ENCODE results near the gene TGIF2.

Gene TGIF2
- total RNA-seq, result 26.8 to 97.2 (median 61.3) reads per million in 9 experiments

- peak within 1 kb of the TSS; percentile 83 to 87 for H3K4me3 Mint-ChIP-seq
- no peaks in the 10 kb centered on the region for H3K27me3 Mint-ChIP-seq
- peaks cover 21% of the 10 kb centered on the region for H3K36me3 Mint-ChIP-seq (ENCODE audit: insufficient read depth)
- peak within 1 kb of the TSS; percentile 95 to 97 for H3K27ac Mint-ChIP-seq
- H3K4me1 Mint-ChIP-seq (ENCODE audit: low read depth in 2 of 2), result peaks cover 29% of the 10 kb centered on the region in 2 donors
- DNase-seq (peak; percentile 76 to 86 (median 84)), ATAC-seq (replicated peaks) (peak; percentile 72)
- no peaks in the 10 kb centered on the region for H3K9me3 Mint-ChIP-seq
These were observed at the start of gene TGIF2 for GRCh38 chr20:36573103-36573797. Gene TGIF2, plus strand, starts transcription at chr20:36573597. Its CDS starts 5,178 bp downstream, at chr20:36578775.

DNA sequence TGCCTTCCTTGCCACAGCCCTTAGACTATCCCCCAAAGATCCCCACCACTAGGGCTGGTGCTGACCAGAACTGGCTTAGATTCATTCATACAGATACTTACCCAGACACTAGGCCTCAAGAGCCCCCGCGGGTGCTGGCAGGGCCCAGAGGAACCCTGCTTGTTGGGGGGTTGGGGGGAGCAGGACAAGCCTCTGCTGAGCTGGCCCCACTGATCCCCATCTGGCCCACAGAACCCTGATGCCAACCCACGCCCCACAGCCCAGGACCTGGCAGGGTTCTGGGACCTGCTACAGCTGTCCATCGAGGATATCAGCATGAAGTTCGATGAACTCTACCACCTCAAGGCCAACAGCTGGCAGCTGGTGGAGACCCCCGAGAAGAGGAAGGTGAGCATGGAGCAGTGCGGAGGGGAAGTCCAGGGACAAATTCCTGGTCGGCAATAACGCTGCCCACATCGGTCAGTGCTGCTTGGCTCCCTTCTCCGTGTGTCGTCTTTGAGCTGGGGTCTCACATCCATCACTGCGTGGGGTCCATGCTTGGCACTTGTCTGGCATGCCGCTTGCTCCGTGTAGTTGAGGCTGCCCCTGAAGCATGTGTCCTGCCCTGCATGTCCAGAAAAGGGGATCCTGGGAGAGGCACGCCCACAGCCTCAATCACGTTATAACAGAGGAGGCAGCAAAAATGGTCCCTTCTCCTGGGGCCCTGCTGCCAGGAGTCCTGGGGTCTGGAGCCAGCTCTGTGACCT, 47.6 kb upstream of the TGIF2 start:
- Mint-ChIP-seq H3K9me3 (no peaks in the 10 kb centered on the region), H3K36me3 (ENCODE audit: insufficient read depth) (peaks cover 50% of the 10 kb centered on the region), H3K27me3 (no peaks in the 10 kb centered on the region), H3K4me1 (ENCODE audit: low read depth in 2 of 2) (peaks cover 0 to 2% of the 10 kb centered on the region in 2 donors), H3K27ac (peak overlapping the region in 1 of 2 donors; percentile 59), H3K4me3 (no peak overlapping the region)
- ATAC-seq (replicated peaks) (no peak), DNase-seq (no peak)

- Mint-ChIP-seq H3K9me3 (no peaks in the 10 kb centered on the region), H3K4me1 (ENCODE audit: low read depth in 2 of 2) (peaks cover 0 to 2% of the 10 kb centered on the region in 2 donors), H3K4me3 (no peak overlapping the region), H3K36me3 (ENCODE audit: insufficient read depth) (peaks cover 50% of the 10 kb centered on the region), H3K27ac (peak overlapping the region in 1 of 2 donors; percentile 59), H3K27me3 (no peaks in the 10 kb centered on the region)
- ATAC-seq (replicated peaks), result no peak
- DNase-seq, result no peak
These were observed 46.8 kb upstream of the TGIF2 start for GRCh38 chr20:36526521-36527011.

DNA sequence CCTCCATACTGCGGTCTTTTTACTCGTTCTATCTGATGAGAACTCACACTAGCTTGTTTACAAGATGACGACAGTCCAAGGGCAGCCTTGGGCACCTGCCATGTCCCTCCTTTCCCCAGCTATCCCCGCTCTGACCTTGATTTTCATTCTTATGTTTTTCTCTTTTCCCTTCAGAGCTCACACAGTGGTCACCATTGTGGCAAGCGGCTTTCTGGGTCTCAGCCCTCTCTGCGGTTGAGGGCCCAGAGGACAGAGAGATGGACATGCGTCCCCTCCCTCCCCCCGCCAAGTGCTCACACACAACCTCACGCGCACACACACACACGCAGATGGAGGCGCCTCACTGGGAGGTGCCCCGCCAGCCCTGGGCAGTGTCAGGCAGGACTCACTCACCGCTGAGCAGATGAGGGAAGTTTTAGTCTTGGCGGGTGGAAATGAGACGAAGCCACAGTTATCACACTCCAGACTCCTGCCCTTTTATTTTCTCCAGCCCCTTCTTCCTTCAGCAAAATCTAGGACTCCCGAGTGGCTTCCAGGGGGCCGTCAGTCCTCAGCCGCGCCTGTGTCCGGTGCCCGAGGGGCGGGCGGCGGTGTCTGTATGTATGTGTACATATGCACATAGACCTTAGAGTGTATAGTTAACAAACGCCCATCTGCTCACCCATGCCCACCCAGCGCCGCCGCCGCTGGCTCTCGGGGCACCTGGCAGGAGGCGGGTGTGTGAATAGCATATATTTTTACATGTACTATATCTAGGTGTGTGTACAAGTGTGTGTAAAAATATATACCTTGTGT, 45.9 kb upstream of the TGIF2 start:
- H3K36me3 Mint-ChIP-seq (ENCODE audit: insufficient read depth), result peaks cover 45% of the 10 kb centered on the region
- H3K4me1 Mint-ChIP-seq (ENCODE audit: low read depth in 2 of 2), result no peaks in the 10 kb centered on the region
- no peaks in the 10 kb centered on the region for H3K27me3 Mint-ChIP-seq
- no peak for ATAC-seq (replicated peaks)
- H3K9me3 Mint-ChIP-seq, result no peaks in the 10 kb centered on the region
- no peak overlapping the region for H3K27ac Mint-ChIP-seq
- H3K4me3 Mint-ChIP-seq, result no peak overlapping the region
- DNase-seq, result no peak

DNA sequence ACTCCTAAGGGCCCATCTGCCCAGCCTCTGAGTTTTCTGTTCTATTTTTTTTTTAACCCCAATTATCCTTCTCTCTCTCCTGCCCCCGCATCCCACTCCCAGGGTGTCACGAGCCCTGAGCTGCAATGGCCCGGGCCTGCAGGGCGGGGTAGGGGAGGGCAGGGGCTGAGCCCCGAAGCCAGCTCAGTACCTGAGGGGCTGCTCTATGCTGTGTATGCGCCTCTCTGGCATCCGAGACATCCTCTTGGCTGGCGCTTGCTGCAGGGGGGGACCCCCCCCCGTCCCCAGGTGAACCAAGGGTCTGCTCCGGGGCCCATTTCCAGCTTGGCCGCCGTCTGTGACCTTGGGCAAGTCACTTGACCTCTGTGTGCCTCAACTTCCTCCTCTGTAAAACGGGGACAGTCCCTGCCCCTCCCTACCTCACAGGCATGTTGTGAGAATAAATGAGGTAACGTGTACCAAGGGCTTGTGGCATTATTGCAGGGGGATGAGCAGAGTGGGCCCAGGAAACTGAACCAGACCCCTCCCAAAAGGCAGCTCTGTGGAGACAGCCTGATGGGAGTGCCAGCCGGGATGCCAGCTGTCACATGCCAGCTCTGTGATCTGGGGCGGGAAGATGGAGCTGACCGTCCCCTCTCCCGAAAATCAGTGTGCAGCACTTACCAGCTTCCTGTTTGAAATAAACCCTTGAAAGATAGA, 45.1 kb upstream of the TGIF2 start:
- peaks cover 44% of the 10 kb centered on the region for H3K36me3 Mint-ChIP-seq (ENCODE audit: insufficient read depth)
- no peaks in the 10 kb centered on the region for H3K9me3 Mint-ChIP-seq
- DNase-seq (no peak), ATAC-seq (replicated peaks) (no peak)
- H3K27me3 Mint-ChIP-seq, result no peaks in the 10 kb centered on the region
- H3K4me1 Mint-ChIP-seq (ENCODE audit: low read depth in 2 of 2), result no peaks in the 10 kb centered on the region
- no peak overlapping the region for H3K4me3 Mint-ChIP-seq
- H3K27ac Mint-ChIP-seq, result no peak overlapping the region

GRCh38 chr20:36528875-36529417, 44.5 kb upstream of the TGIF2 start:
- H3K27me3 Mint-ChIP-seq, result no peaks in the 10 kb centered on the region
- H3K9me3 Mint-ChIP-seq, result no peaks in the 10 kb centered on the region
- H3K27ac Mint-ChIP-seq, result no peak overlapping the region
- no peak for DNase-seq
- ATAC-seq (replicated peaks), result no peak
- no peaks in the 10 kb centered on the region for H3K4me1 Mint-ChIP-seq (ENCODE audit: low read depth in 2 of 2)
- no peak overlapping the region for H3K4me3 Mint-ChIP-seq
- H3K36me3 Mint-ChIP-seq (ENCODE audit: insufficient read depth), result peaks cover 38% of the 10 kb centered on the region

DNA sequence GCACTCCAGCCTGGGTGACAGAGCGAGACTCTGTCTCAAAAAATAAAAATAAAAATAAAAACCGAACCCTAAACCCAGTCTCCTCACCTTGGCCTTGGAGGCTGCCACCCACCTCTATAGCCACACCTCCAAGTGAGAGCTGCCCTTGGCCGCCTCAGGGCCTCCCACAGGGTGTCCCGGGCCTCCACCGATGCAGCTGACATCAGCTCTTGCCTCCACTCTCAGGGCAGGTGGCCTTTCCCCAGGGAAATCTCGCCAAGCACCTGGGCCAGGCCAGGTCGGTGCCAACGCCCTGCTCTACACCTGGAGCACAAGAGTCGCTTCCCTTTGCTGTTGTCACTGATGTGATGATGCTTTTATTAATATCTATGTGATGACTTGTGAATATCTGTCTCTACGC, 41.0 kb upstream of the TGIF2 start:
- H3K27me3 Mint-ChIP-seq, result no peaks in the 10 kb centered on the region
- no peaks in the 10 kb centered on the region for H3K9me3 Mint-ChIP-seq
- no peak overlapping the region for H3K27ac Mint-ChIP-seq
- DNase-seq (no peak), ATAC-seq (replicated peaks) (no peak)
- no peaks in the 10 kb centered on the region for H3K4me1 Mint-ChIP-seq (ENCODE audit: low read depth in 2 of 2)
- no peak overlapping the region for H3K4me3 Mint-ChIP-seq
- peaks cover 5% of the 10 kb centered on the region for H3K36me3 Mint-ChIP-seq (ENCODE audit: insufficient read depth)

DNA sequence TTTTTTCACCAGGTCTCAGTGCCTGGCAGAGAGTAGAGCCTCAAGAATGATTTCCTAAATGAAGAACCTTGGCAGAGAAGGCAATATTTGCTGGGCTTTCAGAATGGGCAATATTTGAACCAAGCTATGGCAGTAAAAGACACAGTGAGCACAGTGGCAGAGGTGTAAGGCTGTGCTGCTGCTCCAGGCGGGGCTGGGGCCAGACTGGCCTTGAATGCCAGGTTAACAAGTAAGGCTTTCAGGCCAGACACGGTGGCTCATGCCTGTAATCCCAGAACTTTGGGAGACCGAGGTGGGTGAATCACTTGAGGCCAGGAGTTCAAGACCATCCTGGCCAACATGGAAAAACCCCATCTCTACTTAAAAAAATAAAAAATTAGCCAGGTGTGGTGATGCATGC, 40.6 kb upstream of the TGIF2 start:
- H3K27ac Mint-ChIP-seq, result no peak overlapping the region
- DNase-seq (no peak), ATAC-seq (replicated peaks) (no peak)
- no peaks in the 10 kb centered on the region for H3K9me3 Mint-ChIP-seq
- no peak overlapping the region for H3K4me3 Mint-ChIP-seq
- H3K27me3 Mint-ChIP-seq, result no peaks in the 10 kb centered on the region
- H3K4me1 Mint-ChIP-seq (ENCODE audit: low read depth in 2 of 2), result no peaks in the 10 kb centered on the region
- peaks cover under 1% of the 10 kb centered on the region for H3K36me3 Mint-ChIP-seq (ENCODE audit: insufficient read depth)

- DNase-seq (no peak), ATAC-seq (replicated peaks) (no peak)
- H3K36me3 Mint-ChIP-seq (ENCODE audit: insufficient read depth), result no peaks in the 10 kb centered on the region
- H3K4me1 Mint-ChIP-seq (ENCODE audit: low read depth in 2 of 2), result no peaks in the 10 kb centered on the region
- H3K27ac Mint-ChIP-seq, result no peak overlapping the region
- H3K9me3 Mint-ChIP-seq, result no peaks in the 10 kb centered on the region
- no peaks in the 10 kb centered on the region for H3K27me3 Mint-ChIP-seq
- no peak overlapping the region for H3K4me3 Mint-ChIP-seq
These were observed 35.2 kb upstream of the TGIF2 start for GRCh38 chr20:36538026-36538722.

- DNase-seq (no peak), ATAC-seq (replicated peaks) (no peak)
- Mint-ChIP-seq H3K27ac (no peak overlapping the region), H3K27me3 (no peaks in the 10 kb centered on the region), H3K9me3 (no peaks in the 10 kb centered on the region), H3K4me3 (no peak overlapping the region), H3K4me1 (ENCODE audit: low read depth in 2 of 2) (no peaks in the 10 kb centered on the region), H3K36me3 (ENCODE audit: insufficient read depth) (no peaks in the 10 kb centered on the region)
These were observed 32.7 kb upstream of the TGIF2 start for GRCh38 chr20:36540551-36541211.

GRCh38 chr20:36541227-36541767, 32.1 kb upstream of the TGIF2 start, which contains the start of gene MYL9:
Gene MYL9, plus strand, starts transcription at chr20:36541519. Its CDS starts 3,366 bp downstream, at chr20:36544885.
- Mint-ChIP-seq H3K4me3 (peak within 1 kb of the TSS in 1 of 2 donors; percentile 38), H3K9me3 (no peaks in the 10 kb centered on the region), H3K27ac (no peak within 1 kb of the TSS), H3K27me3 (no peaks in the 10 kb centered on the region), H3K4me1 (ENCODE audit: low read depth in 2 of 2) (no peaks in the 10 kb centered on the region), H3K36me3 (ENCODE audit: insufficient read depth) (no peaks in the 10 kb centered on the region)
- DNase-seq (no peak), ATAC-seq (replicated peaks) (peak; percentile 19)

Measured in effector memory CD8-positive, alpha-beta T cell (primary cell).